T-helper 22 cell (primary cell): Measurements from ENCODE around the gene KIF24.
A peak's percentile ranks its signal among the peaks of the same experiment; 100 is the strongest.
"Not testable (repeated sequence)": the region's sequence is repeated elsewhere in the genome, so short reads cannot be mapped to it uniquely, and the experiment has no call there.

Experiments
- DNase-seq: peaks from one replicate; pipeline ENCODE4 v3.0.0-alpha.2; 2020; ENCODE audit warnings: low read depth

Gene KIF24

DNA sequence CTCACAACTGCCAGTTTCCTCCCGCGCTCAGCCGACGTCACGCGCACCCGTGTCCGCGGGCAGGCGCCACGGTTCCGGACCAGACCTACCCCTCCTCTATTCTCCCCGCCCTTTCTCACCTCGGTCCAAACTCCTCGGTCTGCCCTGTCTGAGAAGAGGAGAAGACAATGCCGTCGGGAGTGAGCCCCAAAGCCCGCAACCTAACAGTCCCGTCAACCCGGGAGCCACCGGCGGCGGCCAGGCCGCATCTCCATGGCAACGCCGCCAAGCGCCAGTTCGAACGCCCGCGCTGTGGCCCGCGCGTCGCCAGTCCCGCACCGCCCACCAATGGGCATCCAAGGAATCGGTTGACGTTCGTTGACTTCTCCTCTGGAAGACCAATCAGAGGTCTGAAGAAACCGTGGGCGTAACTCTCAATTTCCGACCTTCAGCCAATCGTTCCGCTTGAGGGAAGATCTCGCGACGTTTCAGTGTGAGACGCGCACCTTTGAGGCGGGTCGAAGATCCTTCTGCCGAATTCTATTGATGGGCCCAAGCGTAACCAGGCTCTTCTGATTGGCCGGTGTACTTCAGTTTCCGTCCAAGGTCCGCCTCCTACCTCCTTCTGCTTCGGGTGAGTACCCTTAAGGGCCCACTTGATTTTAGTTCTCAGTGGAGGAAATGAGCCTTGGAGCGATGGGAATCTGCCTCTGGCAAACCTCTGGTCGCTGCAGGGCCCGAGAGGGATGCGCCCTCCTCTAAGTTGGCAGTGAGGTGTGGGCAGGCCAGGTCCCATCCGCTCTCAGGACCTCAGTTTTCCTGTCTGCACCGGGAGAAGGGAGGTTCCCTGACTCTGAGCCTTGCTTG is at the start of gene KIF24, which contains the start of gene NUDT2:
KIF24 (minus strand) TSS at position 282 of the 846 bp plus-strand sequence. CDS start 17,922 bp downstream, outside the sequence.
NUDT2 (plus strand) TSS at position 583 of the 846 bp plus-strand sequence. CDS start 9,471 bp downstream, outside the sequence.
- peak; percentile 95 for DNase-seq

DNA sequence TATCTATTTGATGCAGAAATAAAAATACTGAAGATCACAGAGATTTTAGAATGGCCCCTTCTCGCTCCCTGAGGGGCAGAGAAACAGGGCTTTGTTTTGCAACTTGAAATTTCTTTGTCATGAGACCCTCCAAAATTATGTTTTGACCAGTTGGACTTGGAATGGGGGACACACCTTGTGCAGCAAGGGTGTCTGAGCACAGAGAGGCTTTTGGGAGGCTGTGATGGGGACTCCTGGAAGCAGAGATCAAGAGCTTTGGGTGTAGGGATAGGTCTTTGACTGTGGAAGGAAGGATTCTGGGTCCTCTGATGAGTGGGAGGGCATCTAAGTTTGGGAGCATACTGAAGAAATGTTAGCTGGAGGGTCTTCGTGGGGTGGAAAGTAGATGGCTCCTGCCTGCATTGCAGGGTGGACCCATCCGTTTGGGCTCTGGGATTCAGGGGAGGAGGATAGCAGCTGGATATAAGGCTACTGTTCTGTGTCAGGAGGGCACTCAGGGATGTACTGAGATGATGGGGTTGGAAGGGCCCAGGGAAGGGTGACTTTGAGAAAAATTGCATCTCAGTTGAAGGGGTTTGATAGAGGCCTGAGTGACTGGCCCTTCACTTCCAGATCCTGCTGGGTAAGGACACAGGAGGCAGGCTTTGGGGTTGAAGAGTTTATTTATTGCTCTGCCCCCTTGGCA is 49.5 kb upstream of the KIF24 start:
- DNase-seq, result no peak

DNA sequence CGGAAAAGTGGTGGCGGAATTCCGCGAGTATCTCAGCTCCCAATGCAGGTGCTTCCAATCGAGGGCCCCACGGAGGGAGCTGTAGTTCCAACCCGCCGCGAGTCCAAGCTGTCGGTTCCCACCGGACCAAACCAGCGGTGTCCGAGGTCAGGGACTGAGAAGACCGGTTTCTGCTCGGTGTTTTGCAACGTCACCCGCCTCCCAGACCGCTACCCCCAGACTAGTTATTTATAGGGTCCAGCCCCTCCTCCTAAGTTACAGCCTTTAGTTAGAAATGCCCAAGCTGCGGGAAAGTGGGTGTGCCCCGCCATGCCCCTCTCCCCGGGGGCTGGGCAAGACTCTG is 48.3 kb upstream of the KIF24 start:
- no peak for DNase-seq

GRCh38 chr9:34376596-34377403 is 47.7 kb upstream of the KIF24 start, which contains the start of gene MYORG:
Gene MYORG, minus strand, starts transcription at chr9:34376898. Its CDS starts 3,955 bp downstream, at chr9:34372943.
- peak; percentile 96 for DNase-seq

DNA sequence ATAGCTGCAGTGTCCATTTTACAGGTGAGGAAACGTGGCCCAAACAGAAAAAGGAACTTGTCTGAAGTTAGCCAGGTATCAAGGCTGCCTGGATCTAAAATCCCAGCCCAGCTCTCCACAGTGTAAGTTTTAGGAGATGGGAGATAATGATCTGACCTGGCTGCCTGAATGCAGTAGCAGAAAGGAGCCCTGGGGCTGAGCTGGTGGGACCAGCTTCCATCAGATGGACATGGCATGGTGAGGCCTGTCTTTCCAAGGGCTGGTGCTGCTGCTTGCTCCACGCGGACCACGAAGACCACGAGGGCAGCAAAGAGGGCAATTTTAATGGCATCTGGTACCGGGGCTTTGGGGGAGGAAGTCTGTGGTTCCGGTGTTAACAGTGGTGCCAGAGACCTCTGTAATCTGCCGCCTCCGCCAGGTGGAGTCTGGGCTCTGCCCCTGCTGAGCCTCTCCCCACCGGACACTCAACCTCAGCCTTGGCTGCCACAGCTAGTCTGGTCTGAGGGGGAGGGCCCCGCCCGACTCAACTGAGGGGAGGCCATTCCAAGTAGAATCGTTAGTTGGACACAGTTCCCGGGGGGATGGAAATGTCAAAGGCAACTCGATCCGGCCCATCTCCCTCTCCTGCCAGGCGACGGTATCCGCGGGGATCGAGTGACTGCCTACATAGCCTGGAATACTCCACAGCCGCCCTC is 47.0 kb upstream of the KIF24 start:
- DNase-seq, result peak; percentile 29

GRCh38 chr9:34374905-34375552 is 46.0 kb upstream of the KIF24 start:
- DNase-seq, result no peak

GRCh38 chr9:34374339-34374738 is 45.3 kb upstream of the KIF24 start:
- DNase-seq, result no peak

- no peak for DNase-seq
These were observed 44.7 kb upstream of the KIF24 start for GRCh38 chr9:34373749-34374148.

- DNase-seq, result no peak
These were observed 43.5 kb upstream of the KIF24 start for GRCh38 chr9:34372467-34373011.

GRCh38 chr9:34371886-34372466 is 42.9 kb upstream of the KIF24 start:
- no peak for DNase-seq

DNA sequence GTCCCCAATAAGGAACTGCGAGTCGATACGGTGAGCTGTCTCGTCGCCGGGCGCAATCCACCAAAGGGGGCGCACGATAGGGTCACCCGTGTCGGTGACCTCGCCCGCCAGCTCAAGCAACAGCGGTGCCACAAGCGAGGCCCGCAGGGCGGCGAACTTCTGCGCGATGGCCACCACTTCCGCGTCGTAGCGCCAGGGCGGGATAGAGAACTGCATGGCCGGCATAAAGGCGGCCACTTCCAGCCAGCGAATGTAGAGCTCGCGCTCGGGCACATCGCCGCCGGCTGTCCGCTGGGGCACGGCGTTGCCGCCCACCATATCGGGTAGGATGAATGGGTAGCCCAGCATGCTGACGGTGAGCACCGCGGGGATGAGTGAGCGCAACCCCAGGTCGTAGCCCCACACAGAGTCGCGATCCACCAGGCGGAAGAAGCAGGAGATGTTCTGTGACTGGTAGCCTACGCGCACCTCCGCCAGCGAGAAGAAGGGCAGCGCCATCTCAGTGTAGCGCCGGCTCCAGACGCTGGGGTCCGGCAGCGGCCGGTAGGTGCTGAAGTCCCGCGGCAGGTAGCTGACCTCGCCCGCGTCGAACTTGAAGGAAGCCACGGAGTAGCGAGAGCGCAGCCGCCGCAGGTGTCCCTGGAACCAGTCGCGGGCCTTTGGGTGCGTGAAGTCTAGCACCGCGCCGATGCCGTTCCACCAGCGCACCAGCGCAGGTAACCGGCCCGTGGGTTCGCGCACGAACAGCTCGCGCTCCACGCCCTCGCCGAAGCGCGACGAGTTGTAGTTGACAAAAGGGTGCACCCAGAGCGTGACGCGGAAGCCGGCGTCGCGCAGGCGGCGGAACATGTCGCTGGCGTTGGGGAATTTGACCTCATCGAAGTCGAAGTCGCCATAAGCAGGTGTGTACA is 42.2 kb upstream of the KIF24 start:
- DNase-seq, result no peak

DNA sequence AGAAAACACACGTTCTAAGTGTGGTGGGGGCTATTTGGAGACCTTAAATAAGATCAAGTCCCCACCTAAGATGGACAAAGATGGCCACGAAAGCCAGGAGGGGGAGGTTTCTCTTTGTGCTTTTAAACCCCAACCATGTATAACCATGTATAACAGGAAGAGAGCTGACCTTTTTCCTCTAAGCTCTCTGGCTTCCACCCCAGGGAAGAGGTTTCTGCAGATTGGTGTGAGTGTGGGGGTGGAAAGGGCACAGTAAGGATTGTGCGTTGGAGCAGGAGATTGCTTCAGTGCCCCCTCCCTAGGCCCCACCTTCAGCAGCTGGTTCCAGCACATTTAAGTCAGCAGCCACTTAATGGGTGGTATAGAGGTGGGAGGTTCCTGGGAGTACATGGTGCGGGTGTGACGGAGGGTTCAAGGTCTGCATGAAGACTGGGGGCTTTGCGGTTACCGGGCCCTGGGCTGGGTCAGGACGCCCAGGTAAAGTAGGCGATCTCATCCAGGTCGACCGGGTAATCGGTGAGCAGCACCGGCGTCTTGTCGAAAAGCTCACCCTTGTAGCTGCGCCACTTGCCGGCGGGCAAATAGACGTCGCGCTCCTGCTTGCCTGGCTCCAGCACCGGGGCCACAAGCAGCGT is 41.4 kb upstream of the KIF24 start:
- DNase-seq, result no peak

DNA sequence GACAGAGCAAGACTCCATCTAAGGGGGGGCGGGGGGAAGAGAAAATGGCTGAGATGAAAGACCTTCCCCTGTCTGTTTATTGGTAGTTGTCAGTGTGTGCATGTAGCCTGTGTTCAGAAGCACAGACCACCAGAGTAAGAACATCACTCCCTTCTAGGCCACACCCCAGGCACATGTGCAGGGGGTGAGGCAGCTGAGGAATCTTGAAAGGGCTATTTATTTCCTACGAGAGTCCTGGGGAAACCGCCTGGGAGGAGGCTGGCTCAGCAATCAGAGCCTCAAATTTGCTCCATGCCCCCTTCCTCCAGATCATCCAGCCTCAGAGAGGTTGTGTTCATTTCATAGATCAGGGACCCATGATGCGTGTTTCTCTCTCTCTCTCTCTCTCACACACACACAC is 40.6 kb upstream of the KIF24 start:
- no peak for DNase-seq

GRCh38 chr9:34368796-34369195 is 39.7 kb upstream of the KIF24 start:
- not testable (repeated sequence) for DNase-seq

- not testable (repeated sequence) for DNase-seq
These were observed 38.8 kb upstream of the KIF24 start for GRCh38 chr9:34367751-34368410.

GRCh38 chr9:34366365-34366764 is 37.3 kb upstream of the KIF24 start:
- no peak for DNase-seq

GRCh38 chr9:34365282-34365681 is 36.2 kb upstream of the KIF24 start:
- no peak for DNase-seq

DNA sequence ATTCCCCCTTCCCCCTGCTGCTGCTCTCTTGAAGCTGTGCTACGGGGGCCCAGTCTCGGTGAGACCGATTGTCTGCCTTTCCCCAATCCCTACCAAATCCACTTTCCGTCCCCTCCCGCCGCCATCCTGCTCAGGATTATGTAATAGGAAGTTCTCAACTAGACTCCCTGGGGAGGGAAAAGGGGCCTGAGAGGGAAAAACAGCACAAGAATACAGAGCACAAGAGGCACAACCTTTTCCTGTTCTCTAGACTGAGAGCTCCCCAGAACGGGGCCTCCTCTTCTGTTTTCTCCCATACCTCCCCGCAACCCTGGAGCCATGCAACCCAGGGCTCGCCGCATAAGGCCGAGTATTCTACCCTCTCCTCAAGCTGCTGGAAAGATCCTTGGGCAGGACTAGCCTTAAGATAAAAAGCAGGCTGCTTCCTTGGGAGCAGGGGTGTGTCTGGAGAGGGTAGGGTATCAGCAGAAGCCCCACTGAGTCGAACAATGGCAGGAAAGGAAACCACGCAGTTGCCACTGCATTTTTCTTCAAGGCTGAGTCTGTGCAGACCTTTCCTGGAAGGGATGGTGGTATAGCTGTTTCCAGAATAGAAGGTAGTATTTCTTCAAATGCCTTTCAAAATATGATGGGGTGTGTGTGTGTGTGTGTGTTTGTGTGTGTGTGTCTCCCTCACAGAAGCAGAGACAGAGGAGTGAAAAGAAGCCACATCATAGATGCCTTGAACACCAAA is 34.7 kb upstream of the KIF24 start:
- no peak for DNase-seq
